ENCODE data around the gene RADIL.

DNA sequence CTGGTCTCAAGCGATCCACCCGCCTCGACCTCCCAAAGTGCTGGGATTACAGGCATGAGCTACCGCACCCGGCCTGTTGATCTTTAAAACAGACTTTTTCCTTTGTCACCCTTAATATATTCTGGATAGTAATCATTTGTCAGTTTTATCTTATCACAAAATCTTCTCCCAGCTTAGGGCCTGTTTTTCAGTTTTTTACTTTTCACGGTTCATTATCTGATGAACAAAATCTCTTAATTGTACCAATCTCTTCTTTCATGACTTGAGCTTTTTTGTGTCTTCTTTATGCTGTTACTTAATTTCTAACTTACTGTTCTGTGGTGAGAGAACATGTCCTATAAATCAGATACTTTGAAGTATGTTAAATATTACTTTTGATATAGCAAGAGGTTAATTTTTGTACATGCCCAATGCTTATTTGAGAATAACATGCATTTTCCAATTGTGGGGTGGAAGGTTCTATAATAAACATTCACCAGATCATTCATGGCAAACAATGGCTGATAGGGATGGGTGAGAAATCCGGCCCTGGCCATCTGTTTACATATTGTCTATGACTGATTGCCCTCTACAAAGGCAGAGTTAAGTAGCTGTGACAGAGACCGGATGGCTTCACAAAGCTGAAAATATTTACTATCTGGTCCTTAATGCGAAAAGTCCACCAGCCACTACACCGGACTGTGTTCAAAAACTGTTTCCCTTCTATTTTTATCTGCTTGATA, 27.0 kb downstream of the RADIL start:
- TF ChIP-seq, protein P1, sequence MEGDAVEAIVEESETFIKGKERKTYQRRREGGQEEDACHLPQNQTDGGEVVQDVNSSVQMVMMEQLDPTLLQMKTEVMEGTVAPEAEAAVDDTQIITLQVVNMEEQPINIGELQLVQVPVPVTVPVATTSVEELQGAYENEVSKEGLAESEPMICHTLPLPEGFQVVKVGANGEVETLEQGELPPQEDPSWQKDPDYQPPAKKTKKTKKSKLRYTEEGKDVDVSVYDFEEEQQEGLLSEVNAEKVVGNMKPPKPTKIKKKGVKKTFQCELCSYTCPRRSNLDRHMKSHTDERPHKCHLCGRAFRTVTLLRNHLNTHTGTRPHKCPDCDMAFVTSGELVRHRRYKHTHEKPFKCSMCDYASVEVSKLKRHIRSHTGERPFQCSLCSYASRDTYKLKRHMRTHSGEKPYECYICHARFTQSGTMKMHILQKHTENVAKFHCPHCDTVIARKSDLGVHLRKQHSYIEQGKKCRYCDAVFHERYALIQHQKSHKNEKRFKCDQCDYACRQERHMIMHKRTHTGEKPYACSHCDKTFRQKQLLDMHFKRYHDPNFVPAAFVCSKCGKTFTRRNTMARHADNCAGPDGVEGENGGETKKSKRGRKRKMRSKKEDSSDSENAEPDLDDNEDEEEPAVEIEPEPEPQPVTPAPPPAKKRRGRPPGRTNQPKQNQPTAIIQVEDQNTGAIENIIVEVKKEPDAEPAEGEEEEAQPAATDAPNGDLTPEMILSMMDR (conservative IDR thresholded peaks at IDR 0.05; ENCODE audit: low read depth, low read length), result no peak
- no peak for TF ChIP-seq EZH2 (IDR thresholded peaks at IDR 0.05; ENCODE audit: borderline replicate concordance, low read depth, low read length, poor library complexity, severe bottlenecking)
